ENCODE data around the gene LSG1.
"Not testable (repeated sequence)": the region's sequence is repeated elsewhere in the genome, so short reads cannot be mapped to it uniquely, and the experiment has no call there.

Gene LSG1

GRCh38 chr3:194617143-194617671 lies 54.8 kb downstream of the LSG1 start:
- DNase-seq = no peak

- no peak for DNase-seq
These were observed 56.8 kb downstream of the LSG1 start for GRCh38 chr3:194615226-194615625.

GRCh38 chr3:194612221-194612620 lies 59.8 kb downstream of the LSG1 start:
- DNase-seq = no peak

- no peak for DNase-seq
These were observed 61.3 kb downstream of the LSG1 start for GRCh38 chr3:194610689-194611088.

- no peak for DNase-seq
These were observed 62.4 kb downstream of the LSG1 start for GRCh38 chr3:194609601-194610000.

- DNase-seq = no peak
These were observed 63.0 kb downstream of the LSG1 start for GRCh38 chr3:194608981-194609380.

GRCh38 chr3:194607592-194608389 lies 64.2 kb downstream of the LSG1 start:
- no peak for DNase-seq

GRCh38 chr3:194606941-194607340 lies 65.0 kb downstream of the LSG1 start:
- no peak for DNase-seq

- DNase-seq = no peak
These were observed 65.8 kb downstream of the LSG1 start for GRCh38 chr3:194606163-194606562.

- not testable (repeated sequence) for DNase-seq
These were observed 66.7 kb downstream of the LSG1 start for GRCh38 chr3:194605314-194605713.

- DNase-seq = no peak
These were observed 67.2 kb downstream of the LSG1 start for GRCh38 chr3:194604837-194605236.

GRCh38 chr3:194604126-194604525 lies 67.9 kb downstream of the LSG1 start:
- no peak for DNase-seq

GRCh38 chr3:194602669-194603171 lies 69.3 kb downstream of the LSG1 start:
- no peak for DNase-seq

- no peak for DNase-seq
These were observed 73.0 kb downstream of the LSG1 start for GRCh38 chr3:194598771-194599557.

GRCh38 chr3:194596906-194597305 lies 75.1 kb downstream of the LSG1 start:
- no peak for DNase-seq

- DNase-seq = no peak
These were observed 78.9 kb downstream of the LSG1 start for GRCh38 chr3:194592798-194593752.
